ENCODE measurements around the gene CAMK1D.

Gene CAMK1D

DNA sequence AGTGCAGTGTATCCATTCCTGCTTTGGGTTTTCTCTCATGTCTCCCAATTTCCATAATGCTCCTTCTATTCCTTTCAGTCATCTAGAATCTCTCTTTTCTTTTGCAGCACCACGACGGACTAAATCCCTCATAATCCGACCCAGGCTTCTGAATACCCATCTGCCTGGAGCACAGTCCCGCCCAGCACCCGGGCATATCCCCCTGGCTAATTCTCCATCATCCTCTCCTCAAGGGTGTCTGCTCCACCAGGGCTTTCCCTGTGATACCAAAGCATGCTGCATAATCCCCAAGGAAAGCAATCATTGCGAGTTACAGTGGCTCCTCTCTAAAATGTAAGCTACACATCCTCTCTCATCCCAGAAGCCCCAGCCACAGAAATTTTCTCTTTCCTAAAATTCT lies 330.3 kb downstream of the CAMK1D start:
- ChIA-PET CTCF (no interaction called here), POLR2A (no interaction called here)
- TF ChIP-seq, protein P1, sequence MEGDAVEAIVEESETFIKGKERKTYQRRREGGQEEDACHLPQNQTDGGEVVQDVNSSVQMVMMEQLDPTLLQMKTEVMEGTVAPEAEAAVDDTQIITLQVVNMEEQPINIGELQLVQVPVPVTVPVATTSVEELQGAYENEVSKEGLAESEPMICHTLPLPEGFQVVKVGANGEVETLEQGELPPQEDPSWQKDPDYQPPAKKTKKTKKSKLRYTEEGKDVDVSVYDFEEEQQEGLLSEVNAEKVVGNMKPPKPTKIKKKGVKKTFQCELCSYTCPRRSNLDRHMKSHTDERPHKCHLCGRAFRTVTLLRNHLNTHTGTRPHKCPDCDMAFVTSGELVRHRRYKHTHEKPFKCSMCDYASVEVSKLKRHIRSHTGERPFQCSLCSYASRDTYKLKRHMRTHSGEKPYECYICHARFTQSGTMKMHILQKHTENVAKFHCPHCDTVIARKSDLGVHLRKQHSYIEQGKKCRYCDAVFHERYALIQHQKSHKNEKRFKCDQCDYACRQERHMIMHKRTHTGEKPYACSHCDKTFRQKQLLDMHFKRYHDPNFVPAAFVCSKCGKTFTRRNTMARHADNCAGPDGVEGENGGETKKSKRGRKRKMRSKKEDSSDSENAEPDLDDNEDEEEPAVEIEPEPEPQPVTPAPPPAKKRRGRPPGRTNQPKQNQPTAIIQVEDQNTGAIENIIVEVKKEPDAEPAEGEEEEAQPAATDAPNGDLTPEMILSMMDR (IDR thresholded peaks at IDR 0.05; ENCODE audit: insufficient read depth, low read length, missing control alignments), result no peak
- H3K4me3 ChIP-seq (ENCODE audit: low read depth, low read length), result no peak overlapping the region
- DNase-seq (ENCODE audit: low read depth, low spot score), result no peak

DNA sequence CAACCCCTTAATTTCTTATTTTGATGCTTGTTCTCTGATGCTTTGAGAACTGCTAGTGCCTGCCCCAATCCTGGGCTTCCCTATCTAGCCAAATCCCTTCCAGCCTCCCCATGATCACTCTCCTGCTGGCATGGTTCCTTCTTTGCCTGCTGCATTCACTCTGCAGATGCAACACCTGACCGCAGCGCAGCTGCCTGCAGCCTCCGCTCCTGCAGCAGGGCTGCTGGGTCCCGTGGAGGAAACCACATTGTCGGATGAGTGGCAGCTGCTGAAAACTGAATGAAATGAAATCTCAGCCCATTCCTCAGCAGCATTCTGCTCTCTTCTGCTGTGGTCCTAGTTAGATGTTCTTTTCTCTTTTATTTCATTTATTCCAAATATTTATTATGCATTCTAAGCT lies 331.9 kb downstream of the CAMK1D start:
- no peak overlapping the region for H3K4me3 ChIP-seq (ENCODE audit: low read depth, low read length)
- POLR2A ChIA-PET, result no interaction called here
- TF ChIP-seq, protein P1 (IDR thresholded peaks at IDR 0.05; ENCODE audit: insufficient read depth, low read length, missing control alignments), result no peak
- CTCF ChIA-PET, result interaction anchor here (1.3 to 1.4 kb wide), 2 partner anchors 25 to 418 kb away, joined by 3 to 4 read pairs; no protein-coding TSS in a partner anchor
- DNase-seq (ENCODE audit: low read depth, low spot score), result no peak

DNA sequence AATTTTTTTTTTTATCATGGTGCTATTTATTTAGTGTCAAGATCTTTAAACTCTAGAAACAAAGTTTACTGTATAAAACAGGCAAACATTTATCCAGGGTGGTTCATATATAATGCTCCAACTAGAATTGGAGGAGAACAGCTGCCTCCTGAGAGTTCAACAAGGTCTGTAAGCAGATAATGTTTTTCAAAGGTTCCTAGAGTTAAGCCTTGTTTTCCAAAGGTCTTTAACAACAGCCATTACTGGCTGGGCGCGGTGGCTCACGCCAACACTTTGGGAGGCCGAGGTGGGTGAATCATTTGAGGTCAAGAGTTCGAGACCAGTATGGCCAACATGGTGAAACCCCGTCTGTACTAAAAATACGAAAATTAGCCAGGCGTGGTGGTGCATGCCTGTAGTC lies 335.4 kb downstream of the CAMK1D start:
- CTCF ChIA-PET, result interaction anchor here (0.9 to 2.4 kb wide), 2 partner anchors 12 to 26 kb away, joined by 3 to 6 read pairs; no protein-coding TSS in a partner anchor
- POLR2A ChIA-PET, result no interaction called here
- H3K4me3 ChIP-seq (ENCODE audit: low read depth, low read length), result no peak overlapping the region
- TF ChIP-seq, protein P1 (IDR thresholded peaks at IDR 0.05; ENCODE audit: insufficient read depth, low read length, missing control alignments), result no peak
- no peak for DNase-seq (ENCODE audit: low read depth, low spot score)

DNA sequence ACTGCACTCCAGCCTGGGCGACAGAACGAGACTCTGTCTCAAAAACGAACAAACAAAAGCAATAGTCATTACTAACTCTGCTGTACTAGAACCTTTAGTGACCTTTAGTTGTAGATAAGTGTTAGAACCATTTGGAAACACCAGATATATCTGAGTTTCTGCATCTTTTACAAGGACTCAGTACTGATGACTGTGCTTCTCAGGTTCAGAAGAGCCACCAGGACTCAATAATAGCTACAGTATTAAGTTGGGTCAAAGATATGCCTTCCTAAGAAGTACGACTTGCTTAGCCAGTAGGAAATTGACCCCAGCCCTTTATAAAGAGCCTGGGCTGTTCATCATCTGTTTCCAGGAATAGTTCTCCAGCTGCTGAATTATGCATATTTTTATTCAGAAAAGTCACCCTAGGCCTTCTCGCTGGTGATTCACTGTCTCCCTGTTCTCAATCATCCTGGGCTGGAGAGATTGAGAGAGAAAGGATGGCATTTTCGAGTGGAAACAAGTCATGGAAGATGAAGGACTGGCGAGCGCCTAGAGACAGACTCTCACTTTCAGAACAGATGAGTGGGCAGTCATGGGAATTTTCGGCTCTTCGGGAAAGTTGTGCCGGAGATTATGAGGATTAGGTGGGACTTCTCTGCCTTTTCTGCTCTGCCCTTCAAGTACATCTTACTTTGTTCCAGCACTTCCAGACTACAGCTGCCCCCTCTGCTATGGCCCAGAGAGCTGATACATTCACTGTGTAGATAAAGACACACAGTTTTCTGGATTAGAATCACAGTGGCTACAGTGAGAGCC lies 336.1 kb downstream of the CAMK1D start:
- H3K4me3 ChIP-seq (ENCODE audit: low read depth, low read length), result no peak overlapping the region
- CTCF ChIA-PET, result interaction anchor here (0.9 to 2.4 kb wide), 2 partner anchors 11 to 26 kb away, joined by 3 to 6 read pairs; no protein-coding TSS in a partner anchor
- no peak for DNase-seq (ENCODE audit: low read depth, low spot score)
- POLR2A ChIA-PET, result no interaction called here
- TF ChIP-seq, protein P1 (IDR thresholded peaks at IDR 0.05; ENCODE audit: insufficient read depth, low read length, missing control alignments), result no peak

DNA sequence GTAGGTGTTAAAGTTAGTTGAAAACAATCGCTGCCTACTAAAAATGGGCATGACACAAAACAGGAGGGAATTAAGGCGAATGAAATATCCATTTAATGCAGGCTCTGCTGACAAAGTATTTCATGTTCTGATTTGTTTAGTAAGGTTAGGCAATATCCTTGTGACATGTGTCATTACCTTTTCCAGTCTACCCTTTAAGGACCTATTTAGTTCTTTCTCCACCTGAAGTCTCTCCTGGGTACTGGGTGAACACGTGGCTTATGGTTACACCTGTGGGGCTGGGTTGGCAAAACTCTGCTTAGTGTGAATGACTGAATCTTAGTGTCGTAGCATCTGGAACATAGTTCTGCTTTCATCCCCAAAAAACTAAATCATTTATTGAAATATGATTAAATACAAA lies 338.6 kb downstream of the CAMK1D start:
- DNase-seq (ENCODE audit: low read depth, low spot score), result no peak
- H3K4me3 ChIP-seq (ENCODE audit: low read depth, low read length), result no peak overlapping the region
- POLR2A ChIA-PET, result no interaction called here
- CTCF ChIA-PET, result no interaction called here
- TF ChIP-seq, protein P1 (IDR thresholded peaks at IDR 0.05; ENCODE audit: insufficient read depth, low read length, missing control alignments), result no peak

DNA sequence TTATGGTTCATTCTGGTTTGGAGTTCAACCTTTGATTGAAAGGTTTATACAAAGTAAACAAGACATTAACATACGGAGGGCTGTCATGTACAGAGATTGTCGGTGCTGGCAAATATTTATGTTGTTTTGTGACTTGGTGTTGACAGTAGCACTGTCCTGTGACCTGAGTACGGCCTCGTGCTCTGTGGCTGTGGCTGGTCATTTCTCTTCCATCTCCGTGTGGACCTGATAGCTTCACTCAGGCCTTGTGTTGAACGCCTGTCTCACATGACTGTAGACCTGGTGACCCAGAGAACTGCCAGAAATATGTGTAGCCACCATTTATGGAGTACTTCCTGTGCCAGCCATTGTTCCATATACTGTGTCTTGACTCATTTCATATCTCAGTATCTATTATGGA lies 340.5 kb downstream of the CAMK1D start:
- no peak overlapping the region for H3K4me3 ChIP-seq (ENCODE audit: low read depth, low read length)
- ChIA-PET CTCF (interaction anchor here (0.6 to 1.1 kb wide), 3 partner anchors 21 to 409 kb away, joined by 3 to 4 read pairs (median 3); no protein-coding TSS in a partner anchor), POLR2A (no interaction called here)
- DNase-seq (ENCODE audit: low read depth, low spot score), result no peak
- TF ChIP-seq, protein P1 (IDR thresholded peaks at IDR 0.05; ENCODE audit: insufficient read depth, low read length, missing control alignments), result no peak
